HepG2 (cell line): ENCODE results near the gene GRHPR. TPM values are rescaled to one million over a fixed set of nuclear protein-coding genes. Genes with fewer than 3 reads are reported as not detected.

ENCODE experiments used
- ATAC-seq: fragments of 200-7000 bp; cut with Tn5 transposase; 3 replicates; pipeline ENCODE4 v1.9.1; 2020; ENCODE audit warnings: mild to moderate bottlenecking, moderate library complexity
- BruUV-seq: library from RNA; stranded (reverse); fragments of 400-500 nt; replicated peaks from 2 replicates; lab custom pipeline; 2021; lab: Mats Ljungman, UMichigan
- CTCF ChIA-PET: fragments of 300-600 bp; formaldehyde crosslinking; extraction: SDS; loops from one replicate; lab custom pipeline; 2021; ENCODE audit warnings: low total read pairs, inconsistent platforms, low intra/inter-chr PET ratio; lab: Yijun Ruan, JAX
- POLR2A ChIA-PET: fragments of 350-600 bp; sonication (Branson Sonifier 250); formaldehyde crosslinking; loops from one replicate; lab custom pipeline; 2020; ENCODE audit warnings: antibody characterized with exemption, inconsistent platforms; lab: Yijun Ruan, JAX
- DNase-seq: peaks from one replicate; pipeline ENCODE4 v3.0.0-alpha.2; 2015; ENCODE audit warnings: low spot score
- FAIRE-seq: peaks from 3 replicates; lab custom pipeline; 2011; peaks lifted over from hg19 to GRCh38; lab: Jason Lieb, UNC
- H2AFZ ChIP-seq: one replicate; pipeline ENCODE4 v1.6.1; 2011; ENCODE audit warnings: low read length, inconsistent platforms
- H3K27ac ChIP-seq: fragments of 300-600 bp; 3 replicates; pipeline ENCODE4 v1.8.0; 2011; ENCODE audit warnings: mixed run types, mild to moderate bottlenecking, mixed read lengths, low read length, inconsistent platforms; ENCODE audit not compliant: insufficient read depth; ENCODE audit errors: extremely low read length
- H3K27me3 ChIP-seq, 2 experiments: fragments of 200-600 bp in 1 of 2; 2 replicates in 1 of 2; 3 replicates in 1 of 2; pipeline versions ENCODE4 v1.6.0 to v1.8.0; 2011; ENCODE audit warnings: low read length in 2 of 2, mild to moderate bottlenecking in 2 of 2, moderate library complexity in 2 of 2, inconsistent platforms in 1 of 2; ENCODE audit not compliant: insufficient read depth in 2 of 2, control insufficient read depth in 1 of 2
- H3K36me3 ChIP-seq, 2 experiments: fragments of 200-600 bp in 1 of 2; replicated peaks in 1 of 2; 2 replicates in 1 of 2; 3 replicates in 1 of 2; pipeline versions ENCODE4 v1.5.1 to v1.8.0; 2011; ENCODE audit warnings: low read length in 2 of 2, inconsistent platforms in 1 of 2; ENCODE audit not compliant: insufficient read depth in 2 of 2, control insufficient read depth in 1 of 2
- H3K4me1 ChIP-seq: 2 replicates; pipeline ENCODE4 v1.5.1; 2012; ENCODE audit warnings: low read length, inconsistent platforms; ENCODE audit not compliant: insufficient read depth
- H3K4me2 ChIP-seq: 2 replicates; pipeline ENCODE4 v1.6.0; 2011; ENCODE audit warnings: low read depth, low read length, inconsistent platforms
- H3K4me3 ChIP-seq, 3 experiments: fragments of 200-600 bp in 1 of 3; sonication (generic), shearing (Covaris generic) in 1 of 3; replicated peaks in 1 of 3; 2 replicates each; pipeline ENCODE4 v1.5.1; 2011 to 2016; ENCODE audit warnings: low read length in 3 of 3, inconsistent platforms in 2 of 3, low read depth in 2 of 3, mild to moderate bottlenecking in 2 of 3, control low read depth in 1 of 3, mixed read lengths in 1 of 3; ENCODE audit not compliant: insufficient read depth in 1 of 3
- H3K79me2 ChIP-seq: one replicate; pipeline ENCODE4 v1.6.1; 2011; ENCODE audit warnings: low read length, inconsistent platforms; ENCODE audit not compliant: insufficient read depth
- H3K9ac ChIP-seq: 2 replicates; pipeline ENCODE4 v1.6.0; 2011; ENCODE audit warnings: mild to moderate bottlenecking, low read depth, low read length, inconsistent platforms; ENCODE audit not compliant: insufficient read depth
- H3K9me3 ChIP-seq: 2 replicates; pipeline ENCODE4 v1.5.1; 2012; ENCODE audit warnings: mild to moderate bottlenecking, low read length
- H4K20me1 ChIP-seq: 2 replicates; pipeline ENCODE4 v1.6.0; 2011; ENCODE audit warnings: inconsistent platforms, mild to moderate bottlenecking, low read length, moderate library complexity; ENCODE audit not compliant: insufficient read depth
- ATF2 ChIP-seq: sonication (generic); formaldehyde crosslinking; IDR thresholded peaks from 2 replicates; pipeline ENCODE4 v1.4.0; 2020; ENCODE audit warnings: missing genetic modification reagents
- DPF2 ChIP-seq: sonication (generic); formaldehyde crosslinking; IDR thresholded peaks from 2 replicates; pipeline ENCODE4 v1.4.0; 2020; ENCODE audit warnings: mild to moderate bottlenecking, low read depth, missing genetic modification reagents, borderline replicate concordance
- FOXA3 ChIP-seq: IDR thresholded peaks from 2 replicates; pipeline ENCODE4 v1.6.1; 2016; ENCODE audit warnings: missing genetic modification reagents, missing compliant biosample characterization
- FOXP1 ChIP-seq, 2 experiments: fragments of 450-650 bp in 1 of 2; IDR thresholded peaks; 2 replicates each; pipeline ENCODE4 v1.6.1; 2017 to 2018; ENCODE audit warnings: antibody characterized with exemption in 1 of 2
- HDAC2 ChIP-seq: sonication (generic); formaldehyde crosslinking; IDR thresholded peaks from 2 replicates; pipeline ENCODE4 v1.4.0; 2020; ENCODE audit warnings: missing genetic modification reagents
- LCORL ChIP-seq, 2 experiments: fragments of 450-650 bp in 1 of 2; sonication (generic) in 1 of 2; formaldehyde crosslinking in 1 of 2; IDR thresholded peaks; 2 replicates each; pipeline versions ENCODE4 v1.5.0 to v1.6.1; 2017 to 2020; ENCODE audit warnings: antibody characterized with exemption in 1 of 2, missing genetic modification reagents in 1 of 2
- MEIS2 ChIP-seq: sonication (generic); formaldehyde crosslinking; IDR thresholded peaks from 2 replicates; pipeline ENCODE4 v1.9.0; 2021; ENCODE audit warnings: mild to moderate bottlenecking, missing genetic modification reagents
- REPIN1 ChIP-seq: sonication (generic); formaldehyde crosslinking; IDR thresholded peaks from 2 replicates; pipeline ENCODE4 v1.8.0; 2022; ENCODE audit warnings: missing genetic modification reagents, low read depth, mild to moderate bottlenecking, borderline replicate concordance
- RXRA ChIP-seq: sonication (generic); formaldehyde crosslinking; IDR thresholded peaks from 2 replicates; pipeline ENCODE4 v1.5.1; 2020; ENCODE audit warnings: missing genetic modification reagents
- U2AF1 ChIP-seq: fragments of 200-400 bp; formaldehyde crosslinking; optimal IDR thresholded peaks from 2 replicates; pipeline ENCODE3; 2017; ENCODE audit warnings: mild to moderate bottlenecking, low read depth, low read length
- XRCC5 ChIP-seq: fragments of 200-400 bp; formaldehyde crosslinking; optimal IDR thresholded peaks from 2 replicates; pipeline ENCODE3; 2017; ENCODE audit warnings: mild to moderate bottlenecking, low read length
- ZNF17 ChIP-seq: sonication (generic); formaldehyde crosslinking; IDR thresholded peaks from 2 replicates; pipeline ENCODE4 v1.5.0; 2020; ENCODE audit warnings: mild to moderate bottlenecking, missing genetic modification reagents
- ZNF331 ChIP-seq: sonication (generic); formaldehyde crosslinking; IDR thresholded peaks from 2 replicates; pipeline ENCODE4 v1.4.0; 2020; ENCODE audit warnings: missing genetic modification reagents
- ZSCAN31 ChIP-seq: sonication (generic); formaldehyde crosslinking; IDR thresholded peaks from 2 replicates; pipeline ENCODE4 v1.5.0; 2020; ENCODE audit warnings: low read depth, mild to moderate bottlenecking, missing genetic modification reagents
- WGBS: methylation state at CpG from one replicate; pipeline ENCODE4 v1.1.6; 2017; ENCODE audit warnings: low lambda C conversion rate; 5-methylcytosine and 5-hydroxymethylcytosine counted together
- in situ Hi-C: cut with HindIII; loops from 2 replicates; pipeline ENCODE4 v1.10.0; 2017; ENCODE audit warnings: low pct_unique_long_range_greater_than_20kb; ENCODE audit not compliant: extremely low pct_ligation_motif_present
- intact Hi-C: fragments of 100-400 bp; cut with micrococcal nuclease; formaldehyde crosslinking; loops from one replicate; pipeline ENCODE4 v1.10.0; 2022; ENCODE audit not compliant: unreplicated experiment
- polyA plus RNA-seq, 8 experiments: library from polyadenylated mRNA; depleted of rRNA in 3 of 8; stranded (reverse) in 7 of 8; unstranded in 1 of 8; fragments of >200 nt; fragmentation: Illumina TruSeq in 4 of 8; extraction: Trizol in 4 of 8; gene quantifications; 2 replicates each; pipeline versions ENCODE4 v1.2.1 to v1.2.3, GENCODE V29; 2011 to 2016; ENCODE audit warnings: low read depth in 4 of 8, missing spikeins in 1 of 8, mixed read lengths in 1 of 8; ENCODE audit not compliant: insufficient read depth in 1 of 8
- total RNA-seq, 5 experiments: library from RNA; depleted of rRNA; stranded (reverse); fragments of >200 nt; fragmentation: Illumina TruSeq; extraction: Trizol; gene quantifications; 2 replicates each; pipeline ENCODE4 v1.2.3, GENCODE V29; 2016; ENCODE audit warnings: low read depth in 1 of 5
- TF ChIP-seq, protein P1 (sequence below): sonication (generic); formaldehyde crosslinking; IDR thresholded peaks from 2 replicates; pipeline ENCODE4 v1.5.0; 2020; ENCODE audit warnings: mild to moderate bottlenecking, missing genetic modification reagents

GRHPR gene
- total and polyA plus RNA-seq, 2 of the 13 experiments (the other 11 are each of a cell fraction or from before 2014, with no cell fraction given), result 113 to 115 TPM

- TF ChIP-seq, protein P1, sequence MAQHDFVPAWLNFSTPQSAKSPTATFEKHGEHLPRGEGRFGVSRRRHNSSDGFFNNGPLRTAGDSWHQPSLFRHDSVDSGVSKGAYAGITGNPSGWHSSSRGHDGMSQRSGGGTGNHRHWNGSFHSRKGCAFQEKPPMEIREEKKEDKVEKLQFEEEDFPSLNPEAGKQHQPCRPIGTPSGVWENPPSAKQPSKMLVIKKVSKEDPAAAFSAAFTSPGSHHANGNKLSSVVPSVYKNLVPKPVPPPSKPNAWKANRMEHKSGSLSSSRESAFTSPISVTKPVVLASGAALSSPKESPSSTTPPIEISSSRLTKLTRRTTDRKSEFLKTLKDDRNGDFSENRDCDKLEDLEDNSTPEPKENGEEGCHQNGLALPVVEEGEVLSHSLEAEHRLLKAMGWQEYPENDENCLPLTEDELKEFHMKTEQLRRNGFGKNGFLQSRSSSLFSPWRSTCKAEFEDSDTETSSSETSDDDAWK (CRISPR knock-in tag), result no peak
- no peak for TF ChIP-seq ZNF17 (CRISPR knock-in tag)
Measured at GRCh38 chr9:37429441-37430285, 7.2 kb downstream of the GRHPR start (continued).

GRCh38 chr9:37430841-37431597, 8.5 kb downstream of the GRHPR start:
- peaks cover 21 to 42% of the 10 kb centered on the region in 2 experiments; a peak in 4 of 5 replicates for H3K36me3 ChIP-seq
- in situ Hi-C loops, result no loop called here
- intact Hi-C loops, result loop anchor here (1.0 to 2.0 kb wide), 2 partner anchors 9 to 16 kb away; partner anchors contain the start of gene GRHPR
- DNase-seq (peak; percentile 83), FAIRE-seq (peak; percentile 88), ATAC-seq (peak; percentile 95)
- H3K4me3 ChIP-seq, result no peak overlapping the region
- BruUV-seq, result no TSS peak
- ChIA-PET CTCF (interaction anchor here (0.7 to 1.2 kb wide), 2 partner anchors 16 to 20 kb away, joined by 3 to 6 read pairs; no protein-coding TSS in a partner anchor), POLR2A (interaction anchor here (0.6 to 2.2 kb wide), 5 partner anchors 9 to 54 kb away, joined by 3 to 16 read pairs (median 8); partner anchors contain the start of genes GRHPR, POLR1E and ZBTB5)
- H4K20me1 ChIP-seq, result no peaks in the 10 kb centered on the region
- H3K4me1 ChIP-seq, result peaks cover 32% of the 10 kb centered on the region
- peaks cover 3% of the 10 kb centered on the region for H3K79me2 ChIP-seq
- H3K9ac ChIP-seq, result peak overlapping the region; percentile 25; the same call in 1 of the 2 replicates
- peak overlapping the region; percentile 63 for H3K27ac ChIP-seq
- H3K4me2 ChIP-seq, result peak overlapping the region; percentile 26; the same call in 1 of the 2 replicates
- H2AFZ ChIP-seq, result no peak overlapping the region
- H3K27me3 ChIP-seq, result no peaks in the 10 kb centered on the region
- no peaks in the 10 kb centered on the region for H3K9me3 ChIP-seq
- 67% methylated on average over 11 of the region's 14 CpGs for WGBS
- peak; percentile 51; the same call in 1 of the 2 replicates for TF ChIP-seq ATF2
- TF ChIP-seq FOXA3 (CRISPR knock-in tag), result 0 out of 2 replicates have a peak, but pooled peaks have one; percentile 16
- peak; percentile 52; the same call in 1 of the 2 replicates for TF ChIP-seq REPIN1 (CRISPR knock-in tag)
- TF ChIP-seq U2AF1, result no peak
- TF ChIP-seq ZNF331 (CRISPR knock-in tag), result no peak
- TF ChIP-seq RXRA (CRISPR knock-in tag), result peak; percentile 58; the same call in 1 of the 2 replicates
- TF ChIP-seq HDAC2 (CRISPR knock-in tag), result peak; percentile 31; the same call in 1 of the 2 replicates
- TF ChIP-seq LCORL (IDR thresholded peaks at IDR 0.05), result no peak
- TF ChIP-seq LCORL (CRISPR knock-in tag; IDR thresholded peaks at IDR 0.05), result peak; percentile 74; the same call in 1 of the 2 replicates
- TF ChIP-seq MEIS2 (CRISPR knock-in tag), result no peak
- no peak for TF ChIP-seq ZSCAN31 (CRISPR knock-in tag)
- no peak for TF ChIP-seq FOXP1 (IDR thresholded peaks at IDR 0.05)
- no peak for TF ChIP-seq FOXP1 (CRISPR knock-in tag; IDR thresholded peaks at IDR 0.05)
- peak; percentile 69 for TF ChIP-seq XRCC5
- TF ChIP-seq DPF2, result no peak
